ENCODE results near the gene TRIM40. TPM values are rescaled to one million over a fixed set of nuclear protein-coding genes. Genes with fewer than 3 reads are reported as not detected.

Gene TRIM40
- total and polyA plus RNA-seq, 2 experiments from 2014 or later: not detected

- Mint-ChIP-seq H3K36me3 (ENCODE audit: low read depth) (no peaks in the 10 kb centered on the region), H3K4me3 (no peak overlapping the region; the same call in 2 of the 3 replicates), H3K4me1 (peaks cover 5% of the 10 kb centered on the region; the same call in 2 of the 3 replicates), H3K27me3 (ENCODE audit: insufficient read depth, low read depth, poor library complexity) (peaks cover 21% of the 10 kb centered on the region), H3K27ac (no peak overlapping the region), H3K9me3 (no peaks in the 10 kb centered on the region)
- ATAC-seq: peak; percentile 54
- H4K20me1 ChIP-seq (replicated peaks; ENCODE audit: insufficient read depth): 0 out of 2 replicates have a peak, but pooled peaks cover 4% of the 10 kb centered on the region
- no peak overlapping the region for H3K27ac ChIP-seq (ENCODE audit: low read depth)
- no peak overlapping the region for H3K4me2 ChIP-seq
- H3F3A ChIP-seq (replicated peaks; ENCODE audit: low read depth): no peaks in the 10 kb centered on the region
- H3K4me3 ChIP-seq: no peak overlapping the region
- H3K4me1 ChIP-seq (ENCODE audit: insufficient read depth): no peaks in the 10 kb centered on the region
- no peak overlapping the region for H2AFZ ChIP-seq
- H3K9me2 ChIP-seq (ENCODE audit: insufficient read depth): no peaks in the 10 kb centered on the region
- TF ChIP-seq EZH2 (IDR thresholded peaks at IDR 0.05; ENCODE audit: low read depth, unreplicated experiment) (no peak), EZH2phosphoT487 (IDR thresholded peaks at IDR 0.05; ENCODE audit: unreplicated experiment) (no peak), ZNF331 (CRISPR knock-in tag; IDR thresholded peaks at IDR 0.05; ENCODE audit: low read depth) (no peak), CREB1 (CRISPR knock-in tag; IDR thresholded peaks at IDR 0.05; ENCODE audit: low read depth) (no peak), ZNF114 (CRISPR knock-in tag; IDR thresholded peaks at IDR 0.05) (no peak), ETS1 (IDR thresholded peaks at IDR 0.05) (no peak), NANOG (IDR thresholded peaks at IDR 0.05; ENCODE audit: borderline replicate concordance) (no peak), REST (IDR thresholded peaks at IDR 0.05; ENCODE audit: unreplicated experiment) (no peak)
- H3K27me3 ChIP-seq (ENCODE audit: insufficient read depth): peaks cover 71% of the 10 kb centered on the region
- H3K36me3 ChIP-seq (ENCODE audit: insufficient read depth): no peaks in the 10 kb centered on the region
- H3K79me2 ChIP-seq (replicated peaks; ENCODE audit: insufficient read depth): no peaks in the 10 kb centered on the region
- DNase-seq (ENCODE audit: low spot score): no peak
Measured at GRCh38 chr6:30092852-30093543, 42.9 kb upstream of the TRIM40 start.

- Mint-ChIP-seq H3K27ac (no peak overlapping the region), H3K36me3 (ENCODE audit: low read depth) (no peaks in the 10 kb centered on the region), H3K27me3 (ENCODE audit: insufficient read depth, low read depth, poor library complexity) (peaks cover 31% of the 10 kb centered on the region), H3K4me3 (no peak overlapping the region), H3K4me1 (peaks cover 5% of the 10 kb centered on the region; the same call in 2 of the 3 replicates), H3K9me3 (no peaks in the 10 kb centered on the region)
- H3K4me1 ChIP-seq (ENCODE audit: insufficient read depth): no peaks in the 10 kb centered on the region
- H2AFZ ChIP-seq: no peak overlapping the region
- ATAC-seq (no peak), DNase-seq (ENCODE audit: low spot score) (no peak)
- no peaks in the 10 kb centered on the region for H3F3A ChIP-seq (replicated peaks; ENCODE audit: low read depth)
- H3K4me2 ChIP-seq: no peak overlapping the region
- H3K27me3 ChIP-seq (ENCODE audit: insufficient read depth): peaks cover 79% of the 10 kb centered on the region
- H3K36me3 ChIP-seq (ENCODE audit: insufficient read depth): no peaks in the 10 kb centered on the region
- no peak overlapping the region for H3K4me3 ChIP-seq
- H3K79me2 ChIP-seq (replicated peaks; ENCODE audit: insufficient read depth): no peaks in the 10 kb centered on the region
- no peak overlapping the region for H3K27ac ChIP-seq (ENCODE audit: low read depth)
- H3K9me2 ChIP-seq (ENCODE audit: insufficient read depth): no peaks in the 10 kb centered on the region
- no peaks in the 10 kb centered on the region for H4K20me1 ChIP-seq (replicated peaks; ENCODE audit: insufficient read depth)
- TF ChIP-seq ZNF331 (CRISPR knock-in tag; IDR thresholded peaks at IDR 0.05; ENCODE audit: low read depth) (no peak), ZNF462 (CRISPR knock-in tag; IDR thresholded peaks at IDR 0.05) (no peak), CREB1 (CRISPR knock-in tag; IDR thresholded peaks at IDR 0.05; ENCODE audit: low read depth) (no peak)
Measured at GRCh38 chr6:30093951-30094661, 41.8 kb upstream of the TRIM40 start.
